ENCODE results near the gene SDK2. TPM values are rescaled to one million over a fixed set of nuclear protein-coding genes. Genes with fewer than 3 reads are reported as not detected.

The SDK2 gene
- polyA plus RNA-seq, 2 donors, result 0.29 to 0.55 TPM

GRCh38 chr17:73503560-73503959 lies 140.7 kb downstream of the SDK2 start:
- Histone ChIP-seq H3K9me3 (ENCODE audit: control insufficient read depth in 2 of 2, insufficient read depth in 1 of 2, low read depth in 1 of 2, low read length in 1 of 2) (no peaks in the 10 kb centered on the region), H3K4me3 (ENCODE audit: low read depth in 1 of 2, low read length in 2 of 2) (no peak overlapping the region), H3K36me3 (ENCODE audit: control insufficient read depth in 2 of 2, insufficient read depth in 2 of 2, low read length in 1 of 2) (no peaks in the 10 kb centered on the region), H3K27me3 (ENCODE audit: control insufficient read depth in 1 of 2, insufficient read depth in 2 of 2, low read length in 2 of 2) (no peaks in the 10 kb centered on the region), H3K4me1 (ENCODE audit: control insufficient read depth in 2 of 2, insufficient read depth in 2 of 2, low read length in 1 of 2) (peaks cover 0 to 3% of the 10 kb centered on the region in 2 donors), H3K27ac (ENCODE audit: low read depth in 2 of 2, low read length in 1 of 2) (no peak overlapping the region)
- 34 to 69% methylated on average over 2 of the region's 2 CpGs for WGBS, 2 donors

- no peaks in the 10 kb centered on the region for H3K27me3 ChIP-seq (ENCODE audit: control insufficient read depth in 1 of 2, insufficient read depth in 2 of 2, low read length in 2 of 2)
- WGBS, 2 donors, result 45 to 55% methylated on average over 2 of the region's 2 CpGs
Observed at GRCh38 chr17:73500414-73500999, 143.7 kb downstream of the SDK2 start.

GRCh38 chr17:73498886-73499554 lies 145.2 kb downstream of the SDK2 start:
- H3K9me3 ChIP-seq (ENCODE audit: control insufficient read depth in 2 of 2, insufficient read depth in 1 of 2, low read depth in 1 of 2, low read length in 1 of 2), result no peaks in the 10 kb centered on the region
- 67 to 76% methylated on average over 14 of the region's 14 CpGs for WGBS, 2 donors
- no peaks in the 10 kb centered on the region for H3K36me3 ChIP-seq (ENCODE audit: control insufficient read depth in 2 of 2, insufficient read depth in 2 of 2, low read length in 1 of 2)
- no peak overlapping the region for H3K4me3 ChIP-seq (ENCODE audit: low read depth in 1 of 2, low read length in 2 of 2)
- no peaks in the 10 kb centered on the region for H3K4me1 ChIP-seq (ENCODE audit: control insufficient read depth in 2 of 2, insufficient read depth in 2 of 2, low read length in 1 of 2)
- H3K27me3 ChIP-seq (ENCODE audit: control insufficient read depth in 1 of 2, insufficient read depth in 2 of 2, low read length in 2 of 2), result no peaks in the 10 kb centered on the region
- H3K27ac ChIP-seq (ENCODE audit: low read depth in 2 of 2, low read length in 1 of 2), result no peak overlapping the region

More at GRCh38 chr17:73500414-73500999, 143.7 kb downstream of the SDK2 start:
- no peaks in the 10 kb centered on the region for H3K9me3 ChIP-seq (ENCODE audit: control insufficient read depth in 2 of 2, insufficient read depth in 1 of 2, low read depth in 1 of 2, low read length in 1 of 2)
- H3K4me3 ChIP-seq (ENCODE audit: low read depth in 1 of 2, low read length in 2 of 2), result no peak overlapping the region
- no peaks in the 10 kb centered on the region for H3K36me3 ChIP-seq (ENCODE audit: control insufficient read depth in 2 of 2, insufficient read depth in 2 of 2, low read length in 1 of 2)
- no peaks in the 10 kb centered on the region for H3K4me1 ChIP-seq (ENCODE audit: control insufficient read depth in 2 of 2, insufficient read depth in 2 of 2, low read length in 1 of 2)
- H3K27ac ChIP-seq (ENCODE audit: low read depth in 2 of 2, low read length in 1 of 2), result no peak overlapping the region

- H3K36me3 ChIP-seq (ENCODE audit: control insufficient read depth in 2 of 2, insufficient read depth in 2 of 2, low read length in 1 of 2), result no peaks in the 10 kb centered on the region
- no peaks in the 10 kb centered on the region for H3K27me3 ChIP-seq (ENCODE audit: control insufficient read depth in 1 of 2, insufficient read depth in 2 of 2, low read length in 2 of 2)
- no peak overlapping the region for H3K4me3 ChIP-seq (ENCODE audit: low read depth in 1 of 2, low read length in 2 of 2)
- no peaks in the 10 kb centered on the region for H3K9me3 ChIP-seq (ENCODE audit: control insufficient read depth in 2 of 2, insufficient read depth in 1 of 2, low read depth in 1 of 2, low read length in 1 of 2)
- 75 to 86% methylated on average over 8 of the region's 8 CpGs for WGBS, 2 donors
- no peak overlapping the region for H3K27ac ChIP-seq (ENCODE audit: low read depth in 2 of 2, low read length in 1 of 2)
- no peaks in the 10 kb centered on the region for H3K4me1 ChIP-seq (ENCODE audit: control insufficient read depth in 2 of 2, insufficient read depth in 2 of 2, low read length in 1 of 2)
Observed at GRCh38 chr17:73498176-73498575, 146.1 kb downstream of the SDK2 start.

- H3K9me3 ChIP-seq (ENCODE audit: control insufficient read depth in 2 of 2, insufficient read depth in 1 of 2, low read depth in 1 of 2, low read length in 1 of 2), result no peaks in the 10 kb centered on the region
- H3K4me3 ChIP-seq (ENCODE audit: low read depth in 1 of 2, low read length in 2 of 2), result no peak overlapping the region
- H3K36me3 ChIP-seq (ENCODE audit: control insufficient read depth in 2 of 2, insufficient read depth in 2 of 2, low read length in 1 of 2), result no peaks in the 10 kb centered on the region
- H3K4me1 ChIP-seq (ENCODE audit: control insufficient read depth in 2 of 2, insufficient read depth in 2 of 2, low read length in 1 of 2), result no peaks in the 10 kb centered on the region
- WGBS, 2 donors, result 77 to 87% methylated on average over 7 of the region's 7 CpGs
- H3K27ac ChIP-seq (ENCODE audit: low read depth in 2 of 2, low read length in 1 of 2), result no peak overlapping the region
- no peaks in the 10 kb centered on the region for H3K27me3 ChIP-seq (ENCODE audit: control insufficient read depth in 1 of 2, insufficient read depth in 2 of 2, low read length in 2 of 2)
Observed at GRCh38 chr17:73497721-73498120, 146.5 kb downstream of the SDK2 start.

GRCh38 chr17:73496232-73496631 lies 148.0 kb downstream of the SDK2 start:
- Histone ChIP-seq H3K4me3 (ENCODE audit: low read depth in 1 of 2, low read length in 2 of 2) (no peak overlapping the region), H3K9me3 (ENCODE audit: control insufficient read depth in 2 of 2, insufficient read depth in 1 of 2, low read depth in 1 of 2, low read length in 1 of 2) (no peaks in the 10 kb centered on the region), H3K27ac (ENCODE audit: low read depth in 2 of 2, low read length in 1 of 2) (no peak overlapping the region), H3K4me1 (ENCODE audit: control insufficient read depth in 2 of 2, insufficient read depth in 2 of 2, low read length in 1 of 2) (no peaks in the 10 kb centered on the region), H3K36me3 (ENCODE audit: control insufficient read depth in 2 of 2, insufficient read depth in 2 of 2, low read length in 1 of 2) (no peaks in the 10 kb centered on the region), H3K27me3 (ENCODE audit: control insufficient read depth in 1 of 2, insufficient read depth in 2 of 2, low read length in 2 of 2) (no peaks in the 10 kb centered on the region)
- WGBS, 2 donors, result 90 to 95% methylated on average over 13 of the region's 13 CpGs

- Histone ChIP-seq H3K9me3 (ENCODE audit: control insufficient read depth in 2 of 2, insufficient read depth in 1 of 2, low read depth in 1 of 2, low read length in 1 of 2) (no peaks in the 10 kb centered on the region), H3K27ac (ENCODE audit: low read depth in 2 of 2, low read length in 1 of 2) (no peak overlapping the region), H3K27me3 (ENCODE audit: control insufficient read depth in 1 of 2, insufficient read depth in 2 of 2, low read length in 2 of 2) (no peaks in the 10 kb centered on the region), H3K4me3 (ENCODE audit: low read depth in 1 of 2, low read length in 2 of 2) (no peak overlapping the region), H3K36me3 (ENCODE audit: control insufficient read depth in 2 of 2, insufficient read depth in 2 of 2, low read length in 1 of 2) (no peaks in the 10 kb centered on the region), H3K4me1 (ENCODE audit: control insufficient read depth in 2 of 2, insufficient read depth in 2 of 2, low read length in 1 of 2) (no peaks in the 10 kb centered on the region)
- 56 to 82% methylated on average over 6 of the region's 6 CpGs for WGBS, 2 donors
Observed at GRCh38 chr17:73495641-73496040, 148.6 kb downstream of the SDK2 start.

- Histone ChIP-seq H3K4me1 (ENCODE audit: control insufficient read depth in 2 of 2, insufficient read depth in 2 of 2, low read length in 1 of 2) (no peaks in the 10 kb centered on the region), H3K36me3 (ENCODE audit: control insufficient read depth in 2 of 2, insufficient read depth in 2 of 2, low read length in 1 of 2) (no peaks in the 10 kb centered on the region), H3K27ac (ENCODE audit: low read depth in 2 of 2, low read length in 1 of 2) (no peak overlapping the region), H3K9me3 (ENCODE audit: control insufficient read depth in 2 of 2, insufficient read depth in 1 of 2, low read depth in 1 of 2, low read length in 1 of 2) (no peaks in the 10 kb centered on the region), H3K27me3 (ENCODE audit: control insufficient read depth in 1 of 2, insufficient read depth in 2 of 2, low read length in 2 of 2) (no peaks in the 10 kb centered on the region), H3K4me3 (ENCODE audit: low read depth in 1 of 2, low read length in 2 of 2) (no peak overlapping the region)
- 84 to 89% methylated on average over 5 of the region's 5 CpGs for WGBS, 2 donors
Observed at GRCh38 chr17:73494950-73495349, 149.3 kb downstream of the SDK2 start.

- no peak overlapping the region for H3K27ac ChIP-seq (ENCODE audit: low read depth in 2 of 2, low read length in 1 of 2)
- H3K36me3 ChIP-seq (ENCODE audit: control insufficient read depth in 2 of 2, insufficient read depth in 2 of 2, low read length in 1 of 2), result no peaks in the 10 kb centered on the region
- H3K9me3 ChIP-seq (ENCODE audit: control insufficient read depth in 2 of 2, insufficient read depth in 1 of 2, low read depth in 1 of 2, low read length in 1 of 2), result no peaks in the 10 kb centered on the region
- H3K4me1 ChIP-seq (ENCODE audit: control insufficient read depth in 2 of 2, insufficient read depth in 2 of 2, low read length in 1 of 2), result no peaks in the 10 kb centered on the region
- 75 to 76% methylated on average over 24 of the region's 24 CpGs for WGBS, 2 donors
- H3K4me3 ChIP-seq (ENCODE audit: low read depth in 1 of 2, low read length in 2 of 2), result no peak overlapping the region
- no peaks in the 10 kb centered on the region for H3K27me3 ChIP-seq (ENCODE audit: control insufficient read depth in 1 of 2, insufficient read depth in 2 of 2, low read length in 2 of 2)
Observed at GRCh38 chr17:73493956-73494926, 150.0 kb downstream of the SDK2 start.
